DOHH2 (cell line): ENCODE results near the gene S100Z.

Source experiments
- EZH2phosphoT487 ChIP-seq: fragments of 200-600 bp; sonication (generic); IDR thresholded peaks from 2 replicates; pipeline ENCODE4 v1.6.1; 2017; ENCODE audit warnings: borderline replicate concordance, mild to moderate bottlenecking, antibody characterized with exemption, low read length, moderate library complexity, mixed read lengths
- TF ChIP-seq, protein P1 (sequence below): fragments of 200-600 bp; sonication (generic); IDR thresholded peaks from one replicate; pipeline ENCODE4 v1.5.1; 2014; ENCODE audit warnings: antibody characterized with exemption, mild to moderate bottlenecking, low read depth, low read length; ENCODE audit not compliant: poor library complexity, severe bottlenecking

- TF ChIP-seq, protein P1, sequence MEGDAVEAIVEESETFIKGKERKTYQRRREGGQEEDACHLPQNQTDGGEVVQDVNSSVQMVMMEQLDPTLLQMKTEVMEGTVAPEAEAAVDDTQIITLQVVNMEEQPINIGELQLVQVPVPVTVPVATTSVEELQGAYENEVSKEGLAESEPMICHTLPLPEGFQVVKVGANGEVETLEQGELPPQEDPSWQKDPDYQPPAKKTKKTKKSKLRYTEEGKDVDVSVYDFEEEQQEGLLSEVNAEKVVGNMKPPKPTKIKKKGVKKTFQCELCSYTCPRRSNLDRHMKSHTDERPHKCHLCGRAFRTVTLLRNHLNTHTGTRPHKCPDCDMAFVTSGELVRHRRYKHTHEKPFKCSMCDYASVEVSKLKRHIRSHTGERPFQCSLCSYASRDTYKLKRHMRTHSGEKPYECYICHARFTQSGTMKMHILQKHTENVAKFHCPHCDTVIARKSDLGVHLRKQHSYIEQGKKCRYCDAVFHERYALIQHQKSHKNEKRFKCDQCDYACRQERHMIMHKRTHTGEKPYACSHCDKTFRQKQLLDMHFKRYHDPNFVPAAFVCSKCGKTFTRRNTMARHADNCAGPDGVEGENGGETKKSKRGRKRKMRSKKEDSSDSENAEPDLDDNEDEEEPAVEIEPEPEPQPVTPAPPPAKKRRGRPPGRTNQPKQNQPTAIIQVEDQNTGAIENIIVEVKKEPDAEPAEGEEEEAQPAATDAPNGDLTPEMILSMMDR: no peak
- no peak for TF ChIP-seq EZH2phosphoT487
Measured at GRCh38 chr5:76836181-76836580, 13.6 kb upstream of the S100Z start.
